Activated naive CD8-positive, alpha-beta T cell treated with anti-CD3 and anti-CD28 coated beads, Interleukin-2, amount 50 U/mL, for 16 hours (primary cell): ENCODE results near the gene AXL.

Source experiments
- DNase-seq: peaks from one replicate; pipeline ENCODE4 v3.0.0-alpha.2; 2020; ENCODE audit warnings: low read depth, low spot score

AXL gene

GRCh38 chr19:41307954-41308449, 89.0 kb downstream of the AXL start:
- no peak for DNase-seq

- DNase-seq: peak; percentile 86
Observed at GRCh38 chr19:41308450-41309179, 89.6 kb downstream of the AXL start.

DNA sequence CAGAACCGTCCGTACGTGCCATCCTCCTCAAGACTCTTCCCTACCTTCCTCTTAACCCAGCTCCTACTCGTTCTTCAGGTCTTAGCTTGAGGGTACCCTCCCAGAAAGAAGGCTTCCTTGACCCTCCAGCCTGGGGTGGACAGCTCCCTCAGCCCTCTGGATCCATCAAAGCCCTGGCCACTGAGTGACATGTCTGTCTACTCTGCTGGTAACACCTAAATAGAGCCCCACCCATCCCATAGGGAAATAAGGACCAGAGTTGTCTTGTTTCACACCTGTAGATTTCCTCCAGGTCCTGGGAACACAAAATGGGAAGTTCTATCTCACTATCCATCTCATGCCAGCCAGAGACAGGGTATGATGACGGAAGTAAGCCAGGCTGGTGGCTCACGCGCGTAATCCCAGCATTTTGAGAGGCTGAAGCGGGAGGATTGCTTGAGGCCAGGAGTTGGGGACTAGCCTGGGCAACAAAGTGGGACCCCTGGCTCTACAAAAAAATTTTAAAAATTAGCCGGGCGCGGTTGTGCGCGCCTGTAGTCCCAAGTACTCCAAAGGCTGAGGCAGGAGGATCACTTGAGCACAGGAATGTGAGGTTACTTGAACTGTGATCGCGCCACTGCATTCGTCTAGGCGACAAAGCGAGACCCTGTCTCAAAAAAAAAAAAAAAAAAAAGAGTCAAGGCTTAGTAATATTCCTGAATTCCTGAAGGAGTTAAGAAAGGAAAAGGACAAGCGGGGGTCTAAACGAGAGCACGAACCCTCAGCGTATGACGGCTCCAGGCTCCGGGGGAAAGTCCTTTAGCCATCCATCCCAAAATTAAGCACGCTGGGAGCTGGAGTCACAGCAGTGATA, 90.4 kb downstream of the AXL start:
- no peak for DNase-seq

DNA sequence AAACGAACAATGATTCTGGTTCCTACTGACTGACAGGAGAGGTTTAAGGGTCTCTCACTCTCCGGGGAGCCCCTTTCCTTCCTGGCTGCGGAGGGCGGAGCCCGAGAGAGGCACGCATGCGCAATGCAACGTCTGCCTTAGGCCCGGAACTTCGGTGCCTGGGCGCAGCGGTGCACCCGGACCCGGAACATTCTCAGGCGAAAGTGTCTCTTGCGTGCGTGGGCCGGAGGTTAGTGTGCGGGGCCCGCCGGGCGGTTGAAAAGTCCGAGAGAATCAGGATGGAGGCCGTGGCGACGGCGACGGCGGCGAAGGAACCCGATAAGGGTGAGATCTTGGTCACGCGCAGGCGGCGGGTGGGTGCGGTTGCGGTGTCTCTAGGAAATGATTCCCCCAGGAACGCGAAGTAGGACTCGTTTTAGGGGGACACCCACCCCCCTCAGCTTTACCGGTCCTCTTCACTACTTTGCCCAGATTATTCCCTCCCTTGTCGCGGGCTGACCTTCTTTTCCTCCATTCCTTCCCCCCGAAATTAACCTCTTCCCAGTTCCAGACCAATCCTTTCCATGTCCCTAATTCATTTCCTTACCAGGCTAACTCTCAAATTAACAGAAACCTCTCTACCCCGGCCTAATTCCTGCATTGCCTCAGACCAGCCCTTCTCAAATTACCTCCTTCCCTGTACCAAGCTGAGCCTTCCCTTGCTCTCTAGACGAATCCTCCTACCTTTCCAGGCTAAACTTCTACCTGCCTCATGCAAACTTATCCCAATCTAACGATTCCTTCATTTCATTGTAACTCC, 91.2 kb downstream of the AXL start, which contains the start of gene CCDC97:
Gene CCDC97, plus strand, starts transcription at position 140 of the 799 bp plus-strand sequence. Its CDS starts 139 bp downstream, at position 279.
- DNase-seq: peak; percentile 72

DNA sequence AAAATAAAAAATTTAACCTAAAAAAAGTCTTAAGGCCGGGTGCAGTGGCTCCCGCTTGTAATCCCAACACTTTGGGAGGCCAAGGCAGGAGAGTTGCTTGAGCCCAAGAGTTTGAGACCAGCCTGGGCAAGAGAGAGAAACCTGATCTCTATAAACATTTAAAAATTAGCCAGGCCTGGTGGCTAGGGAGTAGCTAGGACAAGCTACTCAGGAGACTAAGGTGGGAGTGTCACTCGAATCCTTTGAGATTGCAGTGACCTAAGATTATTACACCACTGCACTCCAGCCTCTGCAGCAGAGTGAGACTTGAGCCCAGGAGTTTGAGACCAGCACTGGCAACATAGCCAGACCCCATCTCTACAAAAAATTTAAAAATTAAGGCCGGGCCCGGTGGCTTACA, 92.0 kb downstream of the AXL start:
- DNase-seq: no peak
